NCI-H510A (cell line): Measurements from ENCODE around the gene PLPPR5.
"Not testable (repeated sequence)": the region's sequence is repeated elsewhere in the genome, so short reads cannot be mapped to it uniquely, and the experiment has no call there.

Experiments
- DNase-seq: peaks from one replicate; lab custom pipeline; 2025; lab: John Stamatoyannopoulos, UW

Gene PLPPR5, protein sequence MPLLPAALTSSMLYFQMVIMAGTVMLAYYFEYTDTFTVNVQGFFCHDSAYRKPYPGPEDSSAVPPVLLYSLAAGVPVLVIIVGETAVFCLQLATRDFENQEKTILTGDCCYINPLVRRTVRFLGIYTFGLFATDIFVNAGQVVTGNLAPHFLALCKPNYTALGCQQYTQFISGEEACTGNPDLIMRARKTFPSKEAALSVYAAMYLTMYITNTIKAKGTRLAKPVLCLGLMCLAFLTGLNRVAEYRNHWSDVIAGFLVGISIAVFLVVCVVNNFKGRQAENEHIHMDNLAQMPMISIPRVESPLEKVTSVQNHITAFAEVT

DNA sequence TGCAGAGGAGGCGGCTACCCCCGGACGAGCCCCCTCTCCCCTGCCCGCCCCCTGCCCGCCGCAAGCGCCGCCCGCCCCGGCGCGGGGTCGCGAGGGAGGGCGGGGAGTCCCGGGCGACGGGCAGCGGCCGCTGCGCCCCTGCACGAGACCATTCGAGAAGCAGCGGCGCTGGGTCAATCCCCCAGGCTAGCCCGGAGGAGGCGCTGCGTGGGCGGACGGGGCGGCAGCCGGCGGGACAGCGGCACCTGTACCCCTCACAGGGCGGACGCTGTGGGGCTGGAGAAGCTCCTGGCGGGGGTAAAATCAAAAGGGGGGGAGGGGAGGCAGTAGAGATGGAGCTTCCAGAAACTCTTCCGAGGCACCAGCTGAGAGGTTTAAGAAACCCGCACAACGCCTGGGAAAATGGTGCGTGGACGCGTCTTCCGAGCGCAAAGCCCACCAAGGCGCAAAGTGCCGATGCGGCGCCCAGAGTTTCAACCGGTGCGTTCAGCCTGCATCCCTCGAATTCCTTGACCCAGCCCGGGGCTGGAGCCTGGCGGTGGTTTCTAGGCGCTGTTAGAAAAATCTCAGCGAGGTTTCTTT is at the start of gene PLPPR5:
Gene PLPPR5 (minus strand): TSS at position 1 of the 582 bp plus-strand sequence. CDS start 190 bp downstream, outside the sequence.
- no peak for DNase-seq

DNA sequence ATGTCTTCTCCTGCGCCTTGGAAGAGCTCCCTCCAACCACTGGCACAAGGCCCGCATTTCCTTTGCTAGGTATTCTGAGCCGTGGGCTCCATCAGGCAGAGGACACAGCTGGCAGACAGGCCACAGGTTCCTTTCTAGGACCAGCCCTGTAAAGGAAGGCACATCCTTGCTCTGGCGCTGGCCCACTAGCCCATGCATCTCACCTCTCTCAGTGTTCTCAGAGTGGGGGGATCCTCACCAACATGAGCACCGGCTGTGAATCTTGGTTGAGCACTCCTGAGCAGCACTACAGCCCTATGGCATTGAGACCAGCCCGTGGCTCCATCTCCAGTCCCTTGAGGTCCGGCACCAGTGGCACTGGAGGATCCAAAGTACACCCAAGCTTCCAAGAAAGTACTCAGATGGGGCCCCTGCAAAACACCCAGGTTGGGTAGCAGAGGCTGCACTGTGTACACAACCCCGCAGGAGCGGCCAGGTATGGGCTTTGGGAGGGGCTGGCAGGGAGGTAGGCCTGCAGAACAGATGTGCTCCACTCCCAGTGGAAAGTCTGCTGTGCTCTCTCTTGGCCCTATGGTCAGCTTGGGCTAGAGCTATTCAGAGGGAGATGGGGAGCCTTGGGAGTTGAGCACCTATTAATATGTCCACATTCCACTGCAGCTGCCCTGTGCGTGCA is 47.1 kb upstream of the PLPPR5 start:
- no peak for DNase-seq

DNA sequence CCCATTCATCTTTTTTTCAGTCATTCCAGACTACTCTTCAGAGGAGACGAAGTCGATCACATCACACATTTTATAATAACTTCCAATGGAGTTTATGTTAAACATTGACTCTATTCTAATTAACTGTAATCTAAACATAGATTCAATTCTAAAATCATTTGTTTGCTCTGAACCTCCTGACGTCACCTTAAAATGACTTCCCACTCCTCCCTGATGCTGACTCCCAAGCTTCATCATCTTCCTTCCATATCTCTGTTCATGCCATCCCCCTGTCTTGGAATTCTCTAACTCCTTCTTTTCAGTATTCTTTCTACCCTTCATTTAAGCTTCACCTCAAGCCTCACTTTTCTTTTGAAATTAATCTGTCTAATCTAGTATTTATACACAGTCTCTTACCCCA is 45.1 kb upstream of the PLPPR5 start:
- DNase-seq, result no peak

DNA sequence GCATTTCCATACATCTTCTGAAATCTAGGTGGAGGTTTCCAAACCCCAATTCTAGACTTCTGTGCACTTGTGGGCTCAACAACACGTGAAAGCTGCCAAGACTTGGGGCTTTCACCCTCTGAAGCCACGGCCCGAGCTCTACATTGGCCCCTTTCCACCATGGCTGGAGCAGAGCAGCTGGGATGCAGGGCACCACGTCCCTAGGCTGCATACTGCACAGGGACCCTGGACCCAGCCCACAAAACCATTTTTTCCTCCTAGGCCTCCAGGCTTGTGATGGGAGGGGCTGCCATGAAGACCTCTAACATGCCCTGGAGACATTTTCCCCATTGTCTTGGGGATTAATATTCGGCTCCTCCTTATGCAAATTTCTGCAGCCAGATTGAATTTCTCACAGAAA is 32.1 kb upstream of the PLPPR5 start:
- DNase-seq, result not testable (repeated sequence)

GRCh38 chr1:99018313-99018712 is 13.7 kb upstream of the PLPPR5 start:
- no peak for DNase-seq

- no peak for DNase-seq
Observed at GRCh38 chr1:99017655-99018054, 13.0 kb upstream of the PLPPR5 start.

- DNase-seq, result no peak
Observed at GRCh38 chr1:99010679-99011078, 6.0 kb upstream of the PLPPR5 start.

DNA sequence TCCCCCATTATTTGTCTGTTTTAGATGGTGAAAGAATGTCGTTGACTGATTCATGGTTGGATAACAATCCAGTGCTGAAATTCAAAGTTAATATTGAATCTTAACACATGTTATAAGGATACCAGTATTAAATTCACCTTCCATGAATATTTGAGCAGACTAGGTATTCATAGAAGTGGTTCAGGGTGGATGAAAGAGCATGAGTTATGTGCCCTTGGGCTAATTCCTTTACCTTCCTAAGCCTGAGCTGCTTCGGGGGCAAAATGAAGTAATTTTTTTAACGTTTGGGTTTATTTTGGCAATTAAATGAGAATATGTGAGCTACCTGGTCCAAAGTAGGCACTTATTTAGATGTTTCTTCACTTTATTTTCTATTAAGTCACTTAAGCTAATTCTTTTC is 2.7 kb upstream of the PLPPR5 start:
- no peak for DNase-seq

GRCh38 chr1:99005537-99005942 is 879 bp upstream of the PLPPR5 start:
- DNase-seq, result no peak

GRCh38 chr1:99004254-99004860 is 304 bp downstream of the PLPPR5 start:
- no peak for DNase-seq

DNA sequence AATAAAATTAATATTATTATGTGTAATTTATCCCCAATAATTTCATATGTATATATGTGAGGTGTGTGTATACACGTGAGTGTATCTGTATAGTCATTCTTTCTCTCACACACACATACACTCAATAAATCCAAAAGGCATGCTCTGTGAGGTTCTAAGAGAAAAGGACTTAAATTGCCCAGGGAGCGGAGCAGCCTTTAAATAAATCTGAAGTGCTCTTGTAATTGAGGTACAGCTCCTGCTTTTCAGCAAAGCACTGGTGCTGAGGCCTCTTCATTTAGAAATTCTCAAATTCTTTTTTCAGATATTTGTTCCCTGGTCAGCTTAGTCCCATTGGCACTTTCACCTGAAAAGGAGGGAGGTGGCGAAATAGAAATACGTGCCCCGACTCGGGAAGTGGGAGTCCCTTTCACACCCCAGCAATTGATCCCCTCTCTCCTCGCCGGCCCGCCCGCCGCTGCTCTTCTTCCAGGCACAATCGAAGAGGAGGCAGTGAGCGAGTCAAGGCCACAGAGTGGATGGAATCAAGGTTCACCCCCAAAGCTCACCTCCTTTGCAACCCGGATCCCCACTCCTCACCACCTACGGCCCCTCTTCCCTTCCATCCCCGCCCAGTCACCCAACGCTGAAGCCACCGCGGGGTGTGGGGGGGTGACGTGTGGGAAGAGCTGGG is 944 bp downstream of the PLPPR5 start:
- DNase-seq, result no peak

DNA sequence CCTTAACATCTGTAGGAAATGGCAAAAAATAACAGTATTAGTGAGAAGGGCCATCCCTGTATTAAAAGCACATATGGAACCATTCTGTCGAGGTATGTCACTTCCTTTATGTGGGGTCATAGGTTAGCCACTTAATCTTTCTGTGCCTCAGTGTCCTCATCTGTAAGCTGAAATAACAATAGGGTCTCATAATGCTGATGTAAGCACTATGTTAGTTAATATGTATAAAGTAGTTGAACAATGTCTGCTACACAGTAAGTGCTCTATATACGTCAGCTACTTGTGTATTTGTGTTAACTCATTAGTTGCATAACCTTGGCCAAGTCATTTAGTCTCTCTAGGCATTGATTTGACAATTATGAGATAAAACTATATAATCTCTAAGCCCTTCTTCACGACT is 11.8 kb downstream of the PLPPR5 start:
- no peak for DNase-seq

DNA sequence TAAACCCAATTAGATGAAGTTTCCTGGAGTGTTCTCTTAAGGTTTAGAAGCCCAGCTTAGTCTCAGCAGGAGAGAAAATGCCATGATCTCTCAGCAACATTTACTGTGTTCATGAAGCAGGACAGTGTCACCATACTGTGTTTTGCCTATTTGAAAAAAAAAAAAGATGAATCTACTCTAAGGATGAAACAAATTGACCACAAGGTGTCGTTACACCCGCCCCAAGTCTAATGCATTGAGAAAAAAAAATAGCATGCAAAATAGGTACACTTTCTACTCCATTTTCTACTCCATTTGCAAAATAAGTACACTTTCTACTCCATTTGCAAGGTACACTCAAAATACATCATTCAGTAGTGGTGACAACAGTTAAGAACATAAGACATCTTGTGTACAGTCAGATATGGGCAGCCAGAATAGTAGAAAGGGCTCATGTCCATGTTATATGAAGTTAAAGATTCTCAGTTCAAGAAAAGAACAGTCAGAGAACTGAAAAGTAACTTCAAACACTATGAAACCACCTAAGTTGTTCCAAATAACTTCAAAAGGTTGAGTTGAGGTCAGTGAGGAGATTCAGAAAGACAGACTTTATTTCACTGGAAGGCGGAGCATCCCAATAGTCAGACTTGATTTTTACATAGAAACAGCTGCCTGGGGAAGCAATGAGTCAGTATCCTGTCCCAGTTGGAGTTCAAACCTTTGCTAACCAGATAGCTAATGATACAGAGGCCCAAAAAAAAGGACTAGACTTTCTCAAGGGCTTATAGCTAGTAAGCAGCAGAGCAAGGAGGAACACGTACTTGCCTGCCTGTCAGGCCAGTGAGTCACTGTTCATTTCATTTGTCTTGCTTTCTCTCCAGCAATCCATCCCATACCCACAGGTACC is 13.3 kb downstream of the PLPPR5 start:
- DNase-seq, result no peak

- DNase-seq, result no peak
Observed at GRCh38 chr1:98989556-98989907, 15.1 kb downstream of the PLPPR5 start.

- DNase-seq, result no peak
Observed at GRCh38 chr1:98988904-98989555, 15.6 kb downstream of the PLPPR5 start.

- no peak for DNase-seq
Observed at GRCh38 chr1:98985687-98986086, 19.0 kb downstream of the PLPPR5 start.

DNA sequence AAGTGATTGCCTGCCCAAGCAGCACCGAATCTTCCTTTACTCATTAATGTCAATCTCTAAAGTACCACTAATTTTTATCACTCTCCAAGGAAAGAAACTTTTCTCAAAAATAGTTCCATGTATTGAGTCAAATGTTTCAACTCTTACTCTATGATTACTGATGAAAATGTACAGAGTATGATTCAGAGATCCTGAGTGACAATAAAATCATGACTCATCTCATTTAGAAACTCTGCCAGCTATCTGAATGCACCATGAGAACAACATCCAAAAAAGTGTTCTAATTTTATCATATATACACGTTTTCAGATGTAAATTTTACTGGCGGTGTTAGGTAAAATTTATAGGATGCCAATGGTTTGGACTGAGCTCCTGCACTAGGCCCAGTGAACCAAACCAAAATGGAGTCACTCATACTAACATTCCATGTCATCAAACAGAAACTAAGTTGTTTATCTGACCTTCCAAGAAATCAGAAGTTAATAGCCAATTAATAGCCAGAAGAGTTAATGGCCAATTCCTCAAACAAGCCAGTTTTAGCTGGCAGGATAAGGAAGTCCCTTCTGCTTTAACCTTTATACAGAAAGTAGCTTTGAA is 22.6 kb downstream of the PLPPR5 start:
- DNase-seq, result no peak

DNA sequence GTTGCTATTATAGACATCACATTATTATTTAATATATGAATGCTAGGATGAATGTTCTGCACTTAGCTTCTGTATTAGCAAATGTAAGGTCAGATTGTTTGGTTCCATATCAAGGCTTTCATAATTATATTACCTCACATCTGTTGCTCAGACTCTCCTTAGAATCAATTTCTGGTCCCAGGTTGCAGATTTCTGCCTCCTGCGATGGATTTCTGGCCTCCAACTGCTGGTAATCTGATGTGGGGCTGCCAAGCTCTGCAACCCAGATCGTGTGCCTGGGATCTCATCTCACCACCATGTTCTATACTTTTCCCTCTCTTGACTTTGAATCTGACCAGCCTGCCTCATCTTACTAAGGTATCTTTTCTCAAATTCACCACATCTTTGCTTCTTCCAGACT is 25.2 kb downstream of the PLPPR5 start:
- DNase-seq, result no peak

DNA sequence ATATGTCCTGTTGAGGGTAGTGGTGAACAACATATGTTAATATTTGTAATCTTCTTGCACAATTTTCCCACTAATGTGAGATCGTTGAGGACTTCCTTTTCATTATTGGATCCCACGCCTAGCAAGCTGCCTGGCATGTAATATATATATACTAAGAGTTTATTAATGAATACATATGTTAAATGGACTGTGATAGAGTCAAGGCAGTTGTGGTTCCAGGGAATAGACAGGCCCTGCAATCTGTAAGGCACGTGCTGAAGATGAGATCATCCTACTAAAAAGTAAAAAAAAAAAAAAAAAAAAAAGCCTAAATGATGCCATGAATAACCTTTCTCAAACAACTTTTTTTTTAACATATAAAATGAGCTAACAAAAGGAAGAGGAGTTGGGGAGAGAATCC is 28.9 kb downstream of the PLPPR5 start:
- DNase-seq, result no peak

DNA sequence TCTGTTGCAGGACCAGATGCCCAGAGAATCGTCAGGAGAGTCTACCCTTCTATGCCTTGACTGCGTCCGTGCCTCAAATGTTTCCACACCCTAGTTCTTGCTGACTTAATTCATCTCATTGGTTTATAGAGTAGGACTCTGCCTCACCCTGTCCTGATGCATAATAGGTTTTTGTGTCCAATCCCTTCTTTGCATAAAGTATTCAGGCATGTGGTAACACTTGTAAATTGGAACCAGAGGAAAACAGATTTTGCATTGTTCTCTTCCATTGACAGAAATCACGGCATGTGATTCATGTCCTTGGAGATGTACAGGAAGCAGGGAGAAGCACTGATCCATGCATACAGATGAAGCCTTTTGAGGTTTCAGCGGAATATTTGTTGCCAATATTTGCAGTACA is 29.5 kb downstream of the PLPPR5 start:
- no peak for DNase-seq
